Hematopoietic multipotent progenitor cell treated with erythropoietin and hydrocortisone succinate and interleukin-3 and kit ligand, for 6 days (in vitro differentiated cells): ENCODE data around the gene DISP2.
A peak's percentile ranks its signal among the peaks of the same experiment; 100 is the strongest.

ENCODE experiments used
- DNase-seq: peaks from one replicate; pipeline ENCODE4 v3.0.0-alpha.2; 2015

Gene DISP2

GRCh38 chr15:40398413-40398873 is 40.4 kb downstream of the DISP2 start:
- DNase-seq, result peak; percentile 70

GRCh38 chr15:40399370-40399769 is 41.4 kb downstream of the DISP2 start:
- no peak for DNase-seq

GRCh38 chr15:40405501-40406381 is 47.7 kb downstream of the DISP2 start, which contains the start of gene IVD:
TSS of gene IVD (plus strand) at chr15:40405795. CDS start at chr15:40405828, 33 bp downstream.
- DNase-seq, result peak; percentile 99

- DNase-seq, result no peak
These were observed 49.4 kb downstream of the DISP2 start for GRCh38 chr15:40407330-40407990.

- DNase-seq, result no peak
These were observed 51.3 kb downstream of the DISP2 start for GRCh38 chr15:40409366-40409765.

GRCh38 chr15:40410476-40410875 is 52.5 kb downstream of the DISP2 start:
- DNase-seq, result no peak

GRCh38 chr15:40412095-40412759 is 54.2 kb downstream of the DISP2 start:
- DNase-seq, result no peak

GRCh38 chr15:40413036-40413435 is 55.0 kb downstream of the DISP2 start:
- DNase-seq, result no peak

GRCh38 chr15:40414816-40415215 is 56.8 kb downstream of the DISP2 start:
- no peak for DNase-seq

- no peak for DNase-seq
These were observed 57.2 kb downstream of the DISP2 start for GRCh38 chr15:40415226-40415625.

GRCh38 chr15:40416056-40416455 is 58.0 kb downstream of the DISP2 start:
- no peak for DNase-seq

- no peak for DNase-seq
These were observed 60.1 kb downstream of the DISP2 start for GRCh38 chr15:40418126-40418525.

- DNase-seq, result no peak
These were observed 62.2 kb downstream of the DISP2 start for GRCh38 chr15:40420071-40420713.

GRCh38 chr15:40420793-40421192 is 62.8 kb downstream of the DISP2 start:
- DNase-seq, result no peak

GRCh38 chr15:40421246-40422157 is 63.5 kb downstream of the DISP2 start:
- peak; percentile 86 for DNase-seq

GRCh38 chr15:40424483-40425115 is 66.6 kb downstream of the DISP2 start:
- no peak for DNase-seq

GRCh38 chr15:40425681-40426080 is 67.7 kb downstream of the DISP2 start:
- no peak for DNase-seq

- DNase-seq, result peak; percentile 89
These were observed 69.2 kb downstream of the DISP2 start for GRCh38 chr15:40427188-40427587.

GRCh38 chr15:40428185-40428584 is 70.2 kb downstream of the DISP2 start:
- DNase-seq, result no peak
